GM06990 (cell line): ENCODE measurements around the gene ZBTB24.

Source experiments
- DNase-seq: peaks from one replicate; pipeline ENCODE4 v3.0.0-alpha.2; 2011; ENCODE audit not compliant: insufficient read length; ENCODE audit errors: extremely low read depth
- H3K27me3 ChIP-seq: replicated peaks from 2 replicates; pipeline ENCODE4 v1.6.0; 2011; ENCODE audit warnings: low read length; ENCODE audit not compliant: control insufficient read depth, insufficient read depth
- H3K36me3 ChIP-seq: 2 replicates; pipeline ENCODE4 v1.5.1; 2011; ENCODE audit warnings: low read length; ENCODE audit not compliant: control insufficient read depth, insufficient read depth
- H3K4me3 ChIP-seq: replicated peaks from 2 replicates; pipeline ENCODE4 v1.5.1; 2011; ENCODE audit warnings: low read depth, mild to moderate bottlenecking, control low read depth, low read length
- TF ChIP-seq, protein P1 (sequence below): IDR thresholded peaks from 2 replicates; pipeline ENCODE4 v1.5.1; 2011; ENCODE audit warnings: low read length, control low read depth, mild to moderate bottlenecking, inconsistent platforms; ENCODE audit not compliant: insufficient read depth, poor library complexity, severe bottlenecking

Gene ZBTB24

DNA sequence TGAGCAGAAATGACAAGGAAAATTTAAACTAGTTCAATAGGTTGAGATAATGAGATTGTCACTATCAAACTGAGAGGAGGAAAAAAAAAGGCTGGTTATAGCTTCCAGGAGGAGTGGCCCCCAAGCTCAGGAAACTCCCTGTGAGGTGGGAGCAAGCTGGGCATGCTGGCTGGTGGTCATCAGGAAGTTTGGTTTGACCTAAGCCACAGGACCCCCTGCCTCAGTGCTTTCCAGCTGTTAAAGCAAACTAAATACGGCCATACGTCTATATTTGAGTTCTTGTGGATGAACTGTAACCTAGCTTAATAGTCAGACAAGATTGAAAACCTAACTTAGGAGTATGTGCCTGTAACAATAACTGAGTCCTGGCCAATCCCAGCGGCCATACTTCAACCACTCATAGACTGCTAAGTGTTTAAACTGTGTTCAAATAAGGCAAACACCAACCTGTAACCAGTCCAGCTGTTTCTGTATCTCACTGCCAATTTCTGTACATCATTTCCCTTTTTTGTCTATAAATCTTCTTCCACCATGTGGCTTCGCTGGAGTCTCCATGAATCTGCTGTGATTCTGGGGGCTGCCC, 24.6 kb upstream of the ZBTB24 start:
- H3K27me3 ChIP-seq, result no peaks in the 10 kb centered on the region; the same call in 1 of the 2 replicates
- no peak for DNase-seq
- TF ChIP-seq, protein P1, sequence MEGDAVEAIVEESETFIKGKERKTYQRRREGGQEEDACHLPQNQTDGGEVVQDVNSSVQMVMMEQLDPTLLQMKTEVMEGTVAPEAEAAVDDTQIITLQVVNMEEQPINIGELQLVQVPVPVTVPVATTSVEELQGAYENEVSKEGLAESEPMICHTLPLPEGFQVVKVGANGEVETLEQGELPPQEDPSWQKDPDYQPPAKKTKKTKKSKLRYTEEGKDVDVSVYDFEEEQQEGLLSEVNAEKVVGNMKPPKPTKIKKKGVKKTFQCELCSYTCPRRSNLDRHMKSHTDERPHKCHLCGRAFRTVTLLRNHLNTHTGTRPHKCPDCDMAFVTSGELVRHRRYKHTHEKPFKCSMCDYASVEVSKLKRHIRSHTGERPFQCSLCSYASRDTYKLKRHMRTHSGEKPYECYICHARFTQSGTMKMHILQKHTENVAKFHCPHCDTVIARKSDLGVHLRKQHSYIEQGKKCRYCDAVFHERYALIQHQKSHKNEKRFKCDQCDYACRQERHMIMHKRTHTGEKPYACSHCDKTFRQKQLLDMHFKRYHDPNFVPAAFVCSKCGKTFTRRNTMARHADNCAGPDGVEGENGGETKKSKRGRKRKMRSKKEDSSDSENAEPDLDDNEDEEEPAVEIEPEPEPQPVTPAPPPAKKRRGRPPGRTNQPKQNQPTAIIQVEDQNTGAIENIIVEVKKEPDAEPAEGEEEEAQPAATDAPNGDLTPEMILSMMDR, result no peak
- H3K36me3 ChIP-seq, result no peaks in the 10 kb centered on the region
- no peak overlapping the region for H3K4me3 ChIP-seq

DNA sequence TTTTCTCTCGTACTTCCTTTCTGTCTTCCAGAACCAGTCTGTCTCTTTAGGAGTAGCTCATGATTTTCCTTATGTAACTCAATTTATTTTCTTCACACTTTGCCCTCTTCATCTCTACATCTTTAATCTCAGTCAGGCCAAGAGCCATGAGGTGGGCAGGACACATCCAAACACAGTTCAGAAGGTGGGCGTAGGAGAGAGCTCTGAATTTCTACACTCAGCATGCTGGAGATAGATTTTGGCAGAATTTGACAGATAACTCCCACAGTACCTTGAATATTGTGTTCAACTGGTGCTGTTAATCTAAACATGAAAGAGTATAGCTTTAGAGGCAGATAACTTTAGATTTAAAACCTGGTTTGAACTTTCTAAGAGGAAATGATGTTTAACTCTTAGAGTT, 23.8 kb upstream of the ZBTB24 start:
- H3K4me3 ChIP-seq, result no peak overlapping the region
- H3K27me3 ChIP-seq, result no peaks in the 10 kb centered on the region; the same call in 1 of the 2 replicates
- H3K36me3 ChIP-seq, result no peaks in the 10 kb centered on the region
- TF ChIP-seq, protein P1, result no peak
- no peak for DNase-seq

DNA sequence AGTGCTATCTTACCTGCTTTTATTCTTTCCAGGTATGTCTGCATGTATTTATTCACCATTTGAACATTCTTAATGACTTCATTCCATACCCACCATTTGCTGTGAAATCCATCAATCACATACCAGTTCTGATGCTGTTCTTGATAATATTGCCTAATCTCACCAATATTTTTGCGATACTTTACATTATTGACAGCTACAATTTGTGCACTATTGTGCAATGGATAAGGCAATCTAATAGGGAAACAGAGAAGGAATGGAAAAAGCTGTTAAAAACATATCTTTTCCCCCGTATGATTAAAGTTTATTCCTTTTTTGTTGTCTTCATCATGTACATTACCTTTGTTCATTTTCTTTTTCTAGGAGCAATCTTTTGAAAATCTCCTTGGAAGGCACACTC, 23.3 kb upstream of the ZBTB24 start:
- DNase-seq, result no peak
- Histone ChIP-seq H3K36me3 (no peaks in the 10 kb centered on the region), H3K4me3 (no peak overlapping the region), H3K27me3 (no peaks in the 10 kb centered on the region; the same call in 1 of the 2 replicates)
- TF ChIP-seq, protein P1, result no peak

DNA sequence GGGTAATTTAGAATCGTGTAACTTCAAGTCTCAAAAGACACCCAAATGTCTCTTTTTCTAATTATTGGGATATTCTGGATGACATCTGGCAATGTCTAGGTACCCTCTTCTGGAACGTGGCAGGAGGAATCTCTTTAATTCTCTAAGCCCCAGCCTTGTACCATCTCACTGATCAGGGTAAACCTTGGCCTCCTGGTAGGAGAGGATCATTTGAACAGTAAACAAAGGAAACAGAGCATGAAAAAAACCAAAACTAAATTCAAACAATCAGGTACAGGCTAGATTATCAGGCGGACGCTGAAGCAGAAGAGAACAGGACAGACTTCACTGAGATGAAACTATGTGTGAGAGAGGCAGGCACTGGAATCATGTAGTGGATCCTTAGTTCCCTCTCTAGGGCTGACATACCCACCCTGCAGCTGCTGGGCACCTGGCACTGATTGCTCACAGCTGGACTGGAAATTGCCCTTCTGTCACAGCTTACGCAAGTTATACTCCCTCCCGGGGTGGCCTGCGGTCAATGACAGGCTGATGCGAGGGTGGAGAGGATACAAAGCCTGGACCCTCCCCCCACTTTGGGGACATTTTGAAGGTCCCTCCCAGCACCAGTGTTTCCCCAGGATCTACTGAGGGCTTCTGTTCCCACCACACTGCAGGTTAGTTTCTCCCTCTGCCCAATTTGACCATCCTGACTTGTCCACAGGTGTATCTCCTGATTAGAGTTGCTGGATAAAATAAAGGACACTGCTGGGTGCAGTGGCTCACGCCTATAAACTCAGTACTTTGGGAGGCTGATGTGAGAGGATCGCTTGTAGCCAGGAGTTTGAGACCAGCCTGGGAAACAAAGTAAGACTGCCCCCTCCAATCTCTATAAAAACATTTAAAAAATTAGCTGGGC, 20.6 kb upstream of the ZBTB24 start:
- DNase-seq, result no peak
- Histone ChIP-seq H3K36me3 (no peaks in the 10 kb centered on the region), H3K4me3 (no peak overlapping the region), H3K27me3 (no peaks in the 10 kb centered on the region; the same call in 1 of the 2 replicates)
- TF ChIP-seq, protein P1, result no peak

DNA sequence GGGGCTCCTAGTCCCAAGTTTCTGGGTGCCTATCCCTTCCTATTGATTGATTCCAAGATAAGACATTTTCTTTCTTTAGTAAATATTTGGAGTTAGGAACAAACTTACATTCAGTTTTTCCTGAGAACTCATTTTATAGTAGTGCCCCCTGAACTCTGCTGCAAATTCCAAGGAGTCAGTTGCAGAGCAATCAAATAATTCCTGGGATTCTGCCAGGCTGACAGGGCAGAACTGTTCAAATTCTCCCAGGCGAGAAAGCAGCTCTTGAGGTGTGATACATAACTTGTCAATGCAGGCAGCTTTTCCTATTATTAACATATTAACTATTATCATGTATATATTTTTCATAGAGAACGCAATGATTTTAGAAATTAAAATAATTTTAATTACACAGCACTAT, 15.9 kb upstream of the ZBTB24 start:
- H3K27me3 ChIP-seq, result no peaks in the 10 kb centered on the region

More for the DNA sequence above, 15.9 kb upstream of the ZBTB24 start:
- no peak overlapping the region for H3K4me3 ChIP-seq
- TF ChIP-seq, protein P1, result no peak
- no peak for DNase-seq
- H3K36me3 ChIP-seq, result no peaks in the 10 kb centered on the region
